Coronary artery (tissue), 2 donors: ENCODE results near the gene PAPSS1.

ENCODE experiments used
- DNase-seq: peaks from one replicate; pipeline ENCODE4 v3.0.0-alpha.2; 2017; ENCODE audit warnings: low spot score
- H3K27ac ChIP-seq, 2 donors: fragments of 200-600 bp; sonication (generic); one replicate each; pipeline ENCODE4 v1.5.1; 2016 to 2019
- H3K4me3 ChIP-seq: fragments of 200-600 bp; sonication (generic); 2 replicates; pipeline ENCODE4 v1.5.1; 2016; ENCODE audit warnings: mild to moderate bottlenecking, moderate library complexity
- TF ChIP-seq, protein P1 (sequence below): fragments of 200-600 bp; sonication (generic); IDR thresholded peaks from one replicate; pipeline ENCODE4 v1.5.1; 2019; ENCODE audit warnings: antibody characterized with exemption

Gene PAPSS1

GRCh38 chr4:107645604-107646003 is 74.4 kb downstream of the PAPSS1 start:
- Histone ChIP-seq H3K27ac (no peak overlapping the region), H3K4me3 (no peak overlapping the region)
- TF ChIP-seq, protein P1, sequence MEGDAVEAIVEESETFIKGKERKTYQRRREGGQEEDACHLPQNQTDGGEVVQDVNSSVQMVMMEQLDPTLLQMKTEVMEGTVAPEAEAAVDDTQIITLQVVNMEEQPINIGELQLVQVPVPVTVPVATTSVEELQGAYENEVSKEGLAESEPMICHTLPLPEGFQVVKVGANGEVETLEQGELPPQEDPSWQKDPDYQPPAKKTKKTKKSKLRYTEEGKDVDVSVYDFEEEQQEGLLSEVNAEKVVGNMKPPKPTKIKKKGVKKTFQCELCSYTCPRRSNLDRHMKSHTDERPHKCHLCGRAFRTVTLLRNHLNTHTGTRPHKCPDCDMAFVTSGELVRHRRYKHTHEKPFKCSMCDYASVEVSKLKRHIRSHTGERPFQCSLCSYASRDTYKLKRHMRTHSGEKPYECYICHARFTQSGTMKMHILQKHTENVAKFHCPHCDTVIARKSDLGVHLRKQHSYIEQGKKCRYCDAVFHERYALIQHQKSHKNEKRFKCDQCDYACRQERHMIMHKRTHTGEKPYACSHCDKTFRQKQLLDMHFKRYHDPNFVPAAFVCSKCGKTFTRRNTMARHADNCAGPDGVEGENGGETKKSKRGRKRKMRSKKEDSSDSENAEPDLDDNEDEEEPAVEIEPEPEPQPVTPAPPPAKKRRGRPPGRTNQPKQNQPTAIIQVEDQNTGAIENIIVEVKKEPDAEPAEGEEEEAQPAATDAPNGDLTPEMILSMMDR = no peak
- no peak for DNase-seq

DNA sequence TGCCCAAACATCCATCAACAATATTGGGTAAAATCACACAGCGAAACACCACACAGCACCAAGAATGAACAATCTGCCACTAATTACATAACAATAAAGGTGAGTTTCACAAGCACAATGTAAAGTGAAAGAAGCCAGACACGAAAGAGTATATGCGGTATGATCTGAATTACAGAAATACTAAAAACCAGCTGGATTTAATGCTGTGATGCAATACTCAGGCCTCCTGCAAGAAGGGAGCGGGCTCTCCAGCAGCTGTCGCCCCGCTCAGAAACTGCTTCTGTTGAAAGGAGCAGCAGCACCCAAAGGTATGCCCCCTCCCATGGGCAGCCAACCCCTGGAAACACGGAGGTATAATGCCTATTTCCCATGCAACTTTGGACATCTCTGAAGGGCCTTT is 77.0 kb downstream of the PAPSS1 start:
- Histone ChIP-seq H3K4me3 (no peak overlapping the region), H3K27ac (no peak overlapping the region)
- no peak for DNase-seq
- TF ChIP-seq, protein P1 = no peak

DNA sequence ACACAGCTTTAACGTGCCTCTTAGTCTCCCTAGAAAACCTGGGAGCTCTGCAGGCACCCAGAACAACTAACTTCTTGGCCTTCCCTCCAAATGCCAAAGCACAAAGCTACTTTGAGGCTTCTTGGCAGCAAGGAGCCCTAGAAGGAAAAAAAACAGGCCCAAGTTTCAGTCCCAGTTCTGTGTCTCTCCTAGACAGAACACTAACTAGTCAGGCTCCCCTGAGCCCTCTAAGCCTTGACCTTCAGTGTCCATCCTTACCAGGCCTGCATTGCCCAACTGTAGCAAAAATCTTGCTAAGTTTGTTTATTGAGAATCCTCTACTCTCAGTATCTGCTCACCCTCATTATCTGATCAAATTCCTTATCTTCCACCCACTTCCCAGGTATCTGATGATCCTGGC is 79.2 kb downstream of the PAPSS1 start:
- peak overlapping the region in 1 of 2 donors; percentile 2 for H3K27ac ChIP-seq

DNA sequence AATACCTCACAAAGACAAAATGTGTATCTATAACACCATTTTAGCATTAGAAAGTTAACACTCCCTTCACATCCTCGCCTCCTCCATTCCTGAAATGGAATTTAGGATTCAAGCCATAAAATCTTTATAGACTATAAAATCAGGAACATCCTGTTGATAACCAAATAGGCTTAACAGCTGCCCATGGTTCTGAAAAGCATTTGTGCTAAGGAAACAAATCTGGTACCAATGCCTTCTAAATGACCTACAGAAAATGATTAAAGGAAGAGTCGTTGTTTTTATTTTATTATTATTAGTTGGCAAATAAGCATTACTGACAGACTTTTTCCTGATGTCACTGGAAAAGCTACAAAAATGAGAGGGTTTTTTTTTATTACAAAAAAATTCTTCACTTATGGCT is 79.8 kb downstream of the PAPSS1 start:
- no peak overlapping the region for H3K4me3 ChIP-seq
- TF ChIP-seq, protein P1 = no peak
- DNase-seq = no peak
- H3K27ac ChIP-seq = no peak overlapping the region

More for the DNA sequence above, 79.2 kb downstream of the PAPSS1 start:
- DNase-seq = no peak
- TF ChIP-seq, protein P1 = no peak
- no peak overlapping the region for H3K4me3 ChIP-seq

GRCh38 chr4:107635735-107636134 is 84.3 kb downstream of the PAPSS1 start:
- no peak overlapping the region for H3K4me3 ChIP-seq
- TF ChIP-seq, protein P1 = no peak

DNA sequence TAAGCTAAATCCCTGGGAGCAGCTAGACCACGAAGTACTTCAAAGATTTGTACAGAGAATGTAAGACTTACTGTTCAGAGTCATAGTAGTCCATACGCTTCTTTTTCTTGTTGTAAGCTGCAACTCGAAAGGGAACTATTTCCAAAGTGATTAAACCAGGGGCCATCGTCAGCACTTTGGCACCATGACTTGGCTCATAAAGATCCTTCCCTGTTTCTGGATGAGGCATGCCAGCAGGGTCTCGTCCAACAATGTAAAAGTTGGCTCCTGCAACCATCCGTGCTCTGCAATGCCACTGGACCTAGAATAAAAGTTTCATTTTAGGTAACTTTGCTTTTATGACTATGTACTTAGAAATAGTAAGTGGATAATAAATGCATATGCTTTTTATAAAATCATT is 88.5 kb downstream of the PAPSS1 start:
- H3K4me3 ChIP-seq = no peak overlapping the region
- H3K27ac ChIP-seq = no peak overlapping the region
- TF ChIP-seq, protein P1 = no peak
- DNase-seq = no peak

More at GRCh38 chr4:107635735-107636134, 84.3 kb downstream of the PAPSS1 start:
- DNase-seq = no peak
- no peak overlapping the region for H3K27ac ChIP-seq

DNA sequence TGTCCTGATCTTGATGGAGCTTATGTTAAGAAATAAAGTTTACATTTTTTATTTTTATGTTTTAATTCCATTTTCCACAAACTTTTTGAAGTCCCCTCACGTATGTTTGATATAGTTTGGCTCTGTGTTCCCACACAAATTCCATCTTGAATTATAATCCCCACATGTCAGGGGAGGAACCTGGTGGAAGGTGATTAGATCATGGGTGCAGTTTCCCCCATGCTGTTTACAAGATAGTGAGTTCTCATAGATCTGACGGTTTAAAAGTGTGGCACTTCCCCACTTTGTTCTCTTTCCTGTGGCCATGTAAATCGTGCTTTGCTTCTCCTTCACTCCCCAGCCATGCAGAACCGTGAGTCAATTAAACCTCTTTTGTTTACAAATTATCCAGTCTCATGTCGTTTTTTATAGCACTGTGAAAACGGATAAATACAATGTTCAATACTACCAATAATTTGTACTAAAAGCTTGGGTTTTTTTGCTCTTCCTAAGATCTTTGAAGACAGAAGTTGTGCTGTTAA is 89.8 kb downstream of the PAPSS1 start:
- Histone ChIP-seq H3K27ac (no peak overlapping the region), H3K4me3 (no peak overlapping the region)
- DNase-seq = no peak
- TF ChIP-seq, protein P1 = no peak
